GM21717 (cell line): ENCODE data around the gene EYA2.

ENCODE experiments used
- ATAC-seq: cut with Tn5 transposase; IDR thresholded peaks from one replicate; pipeline ENCODE4 v1.9.1; 2021; ENCODE audit warnings: mild to moderate bottlenecking, moderate library complexity; ENCODE audit not compliant: unreplicated experiment

EYA2 gene

DNA sequence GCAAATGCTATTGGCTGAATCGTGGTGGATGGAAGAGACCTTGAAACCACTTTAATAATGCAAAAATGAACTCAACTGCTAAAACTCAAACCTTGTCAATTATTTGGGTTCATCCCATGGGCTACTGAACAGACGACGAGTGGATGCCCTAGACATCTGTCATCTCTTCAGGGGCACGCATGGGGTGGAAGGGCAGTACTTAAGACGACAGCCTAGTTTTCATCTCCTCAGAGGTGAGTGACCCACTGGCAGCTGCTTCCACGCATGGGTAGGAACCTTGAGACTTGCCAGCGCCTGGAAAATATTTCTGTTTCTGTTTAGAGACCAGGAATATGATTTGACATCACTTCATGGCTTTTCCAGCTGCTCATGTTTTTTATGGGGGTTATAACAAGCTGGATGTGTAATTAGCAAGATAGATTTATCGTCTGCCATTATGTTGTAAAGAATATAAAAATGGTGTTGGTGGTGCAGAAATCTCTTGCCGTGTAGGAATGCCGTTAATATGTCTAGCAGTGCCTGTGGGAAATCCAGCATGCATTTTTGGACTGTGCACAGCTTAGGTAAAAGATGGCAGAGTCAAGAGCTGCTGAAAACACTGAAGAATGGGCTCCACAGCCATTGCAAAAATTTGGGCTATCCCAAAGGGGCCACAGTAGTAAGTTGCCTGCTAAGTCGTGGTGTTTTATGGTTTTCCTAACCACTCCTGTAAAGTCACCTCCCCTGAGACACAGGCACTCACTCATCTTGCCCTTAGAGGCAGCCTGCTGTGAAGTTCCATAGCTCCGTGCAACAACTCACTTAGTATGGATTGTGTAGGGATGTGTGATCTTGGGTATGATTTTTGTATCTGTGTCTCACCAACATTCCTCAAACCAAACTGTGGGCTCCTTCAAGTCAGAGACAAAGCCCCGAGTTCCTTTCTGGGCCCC is 203.3 kb downstream of the EYA2 start:
- ATAC-seq, result no peak

- no peak for ATAC-seq
These were observed 204.4 kb downstream of the EYA2 start for GRCh38 chr20:47099093-47099492.

DNA sequence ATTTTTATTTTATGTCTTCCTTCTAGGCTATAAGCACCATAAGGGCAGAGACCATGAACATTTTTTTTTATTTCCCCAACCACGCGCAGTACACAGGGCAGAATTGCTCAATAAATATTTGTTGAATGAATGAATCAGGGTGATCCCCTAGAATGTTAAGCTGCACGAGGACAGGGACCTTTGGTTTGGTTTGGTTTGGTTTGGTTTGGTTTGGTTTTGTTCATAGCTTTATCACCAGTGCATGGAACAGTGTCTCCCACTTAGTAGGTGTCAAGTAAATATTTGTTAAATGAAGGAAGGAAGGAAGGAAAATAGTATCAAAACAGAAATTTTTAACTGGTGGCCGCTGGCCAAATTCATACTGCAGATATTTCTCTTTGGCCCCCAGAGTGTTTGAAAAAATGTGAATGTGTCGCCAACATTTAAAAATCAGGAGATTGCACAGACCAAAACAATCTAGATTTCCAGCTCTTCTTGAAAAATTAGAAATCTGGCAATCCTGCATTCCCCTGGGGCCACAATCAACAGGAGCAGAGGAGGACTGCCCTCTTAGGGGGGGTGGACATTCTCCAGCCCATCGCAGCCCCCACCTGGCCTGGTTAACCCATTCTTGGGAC is 205.3 kb downstream of the EYA2 start:
- ATAC-seq, result no peak

GRCh38 chr20:47102629-47103028 is 208.0 kb downstream of the EYA2 start:
- no peak for ATAC-seq

DNA sequence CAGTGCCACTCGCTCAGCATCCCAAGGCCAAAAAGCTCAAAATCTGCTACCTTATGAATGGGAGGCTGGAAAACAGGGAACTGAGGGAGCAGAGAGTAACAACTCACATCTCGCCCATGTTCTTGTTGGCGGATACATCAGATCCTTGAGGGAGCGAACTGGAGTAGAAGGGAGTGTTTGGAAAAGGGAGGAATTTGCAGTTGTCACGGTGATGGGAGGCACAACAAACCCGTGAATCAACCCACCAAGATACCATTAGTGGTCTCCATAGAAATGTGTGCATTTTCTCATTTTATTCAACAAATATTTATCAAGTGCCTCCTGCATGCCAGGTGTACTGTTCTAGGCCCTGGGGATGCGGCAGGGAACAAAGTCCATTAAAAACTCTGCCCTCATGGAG is 212.1 kb downstream of the EYA2 start:
- ATAC-seq, result no peak

- no peak for ATAC-seq
These were observed 214.4 kb downstream of the EYA2 start for GRCh38 chr20:47108994-47109393.

DNA sequence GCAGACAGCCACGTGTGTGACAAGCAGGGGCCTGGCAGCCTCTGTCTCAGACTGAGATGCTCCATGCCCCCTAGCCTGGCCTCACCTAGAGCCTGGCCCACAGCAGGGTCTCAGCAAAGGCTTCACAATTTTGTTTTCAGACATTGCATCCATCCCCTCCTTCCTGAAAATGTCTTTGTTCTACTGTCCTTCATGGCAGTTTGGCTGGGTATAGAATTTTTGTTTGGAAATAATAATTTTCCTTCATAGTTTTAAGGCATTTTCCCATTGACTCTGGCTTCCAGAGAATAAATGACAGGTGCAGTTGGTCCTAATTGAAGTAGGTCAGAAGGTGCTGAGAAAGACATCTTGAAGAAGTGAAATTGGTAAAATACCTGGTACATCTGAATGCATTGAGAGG is 216.2 kb downstream of the EYA2 start:
- ATAC-seq, result no peak

- ATAC-seq, result no peak
These were observed 216.9 kb downstream of the EYA2 start for GRCh38 chr20:47111576-47111975.

DNA sequence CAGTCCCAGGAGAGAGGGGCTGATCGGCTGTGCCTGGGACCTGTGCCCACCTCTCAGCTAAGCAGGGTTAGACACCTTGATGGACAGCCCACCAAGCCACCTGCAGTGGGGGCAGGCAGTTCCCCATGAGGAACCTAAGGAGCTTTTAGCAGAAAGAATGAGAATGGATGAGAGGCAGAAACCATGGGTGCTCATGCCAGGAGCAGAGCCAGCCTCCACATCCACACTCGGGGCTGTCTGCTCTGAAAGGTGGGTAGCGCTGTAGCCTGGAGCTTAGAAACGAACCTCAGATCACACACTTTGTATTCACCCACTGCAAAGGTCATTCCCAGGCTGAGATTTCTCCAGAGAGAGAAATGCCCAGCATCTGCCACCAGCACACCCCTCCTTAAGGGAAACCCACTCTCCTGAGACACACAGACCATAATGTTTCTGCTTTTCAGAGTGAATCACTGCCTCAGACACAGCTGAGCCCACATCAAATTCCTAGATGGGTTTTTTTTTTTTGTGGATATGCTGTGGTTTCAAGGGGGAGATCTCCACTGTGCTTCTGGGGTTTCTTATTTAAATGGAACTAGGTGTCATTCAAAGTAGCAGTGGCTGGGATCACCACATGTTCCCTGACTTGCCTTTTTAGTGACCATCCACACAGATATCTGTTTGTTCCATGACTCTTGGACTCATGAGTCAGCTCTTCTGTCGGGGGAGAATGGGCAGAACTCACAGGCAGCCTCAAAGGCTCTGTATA is 218.9 kb downstream of the EYA2 start:
- ATAC-seq, result no peak

GRCh38 chr20:47115694-47116093 is 221.1 kb downstream of the EYA2 start:
- ATAC-seq, result no peak

DNA sequence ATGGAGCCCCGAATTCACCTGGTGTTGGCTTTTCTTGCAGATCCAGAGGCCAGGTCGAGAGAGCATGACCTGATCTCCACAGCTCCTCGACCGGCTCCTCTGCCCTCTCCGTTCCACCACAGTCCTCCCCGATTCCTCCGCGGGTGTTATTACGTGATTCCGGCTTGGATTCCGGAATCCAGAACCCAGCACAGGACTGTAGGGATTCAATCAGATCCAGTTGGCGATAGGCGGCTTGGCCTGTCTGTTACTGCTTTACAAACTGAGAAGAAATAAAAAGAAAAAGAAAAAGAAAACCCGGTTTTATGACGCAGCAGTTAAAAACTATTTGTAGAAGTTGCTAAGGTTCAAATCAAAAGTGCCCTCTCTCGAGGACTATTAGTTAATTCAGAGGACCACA is 222.7 kb downstream of the EYA2 start:
- ATAC-seq, result no peak

GRCh38 chr20:47117773-47118172 is 223.1 kb downstream of the EYA2 start:
- ATAC-seq, result no peak

DNA sequence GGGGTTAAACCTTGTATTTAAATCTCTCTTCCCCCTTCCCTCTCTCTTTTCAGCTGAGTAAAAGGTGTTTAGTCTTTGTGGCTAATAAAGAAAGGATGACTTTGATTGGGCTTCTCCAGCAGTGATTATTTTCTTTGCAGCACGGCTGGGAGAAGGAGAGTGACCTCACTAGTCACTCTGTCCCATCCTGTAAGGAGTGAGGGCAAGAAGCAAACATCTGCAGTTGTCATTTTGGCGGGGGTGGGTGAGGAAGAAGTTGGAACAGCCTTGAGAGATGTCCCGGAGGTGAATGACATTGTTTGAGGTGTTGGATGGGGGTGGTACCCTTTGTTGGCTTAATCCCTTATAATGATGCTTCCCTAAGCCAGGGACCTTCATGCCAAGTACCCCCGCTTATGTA is 223.6 kb downstream of the EYA2 start:
- no peak for ATAC-seq

DNA sequence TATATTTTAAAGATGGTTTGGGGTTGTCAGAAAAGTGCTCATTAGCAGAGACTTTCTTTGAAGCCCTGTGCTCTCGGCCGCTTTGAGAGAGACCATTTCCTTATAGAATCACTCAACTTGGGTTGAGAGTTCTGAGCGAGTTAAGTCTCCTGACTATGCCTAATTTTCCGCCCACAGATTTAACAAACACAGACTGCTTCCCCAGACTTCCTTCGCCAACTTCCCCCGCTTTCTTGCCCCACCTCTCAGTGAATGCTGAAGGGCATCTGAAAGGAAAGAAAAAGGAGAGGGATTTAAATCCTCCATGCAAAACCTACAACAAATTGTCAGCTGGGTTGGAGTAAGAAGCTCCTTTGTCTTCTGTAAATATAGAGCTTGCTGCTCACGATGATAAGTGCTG is 224.0 kb downstream of the EYA2 start:
- ATAC-seq, result no peak

- no peak for ATAC-seq
These were observed 225.8 kb downstream of the EYA2 start for GRCh38 chr20:47120346-47120936.

GRCh38 chr20:47122560-47122959 is 227.9 kb downstream of the EYA2 start:
- ATAC-seq, result no peak

DNA sequence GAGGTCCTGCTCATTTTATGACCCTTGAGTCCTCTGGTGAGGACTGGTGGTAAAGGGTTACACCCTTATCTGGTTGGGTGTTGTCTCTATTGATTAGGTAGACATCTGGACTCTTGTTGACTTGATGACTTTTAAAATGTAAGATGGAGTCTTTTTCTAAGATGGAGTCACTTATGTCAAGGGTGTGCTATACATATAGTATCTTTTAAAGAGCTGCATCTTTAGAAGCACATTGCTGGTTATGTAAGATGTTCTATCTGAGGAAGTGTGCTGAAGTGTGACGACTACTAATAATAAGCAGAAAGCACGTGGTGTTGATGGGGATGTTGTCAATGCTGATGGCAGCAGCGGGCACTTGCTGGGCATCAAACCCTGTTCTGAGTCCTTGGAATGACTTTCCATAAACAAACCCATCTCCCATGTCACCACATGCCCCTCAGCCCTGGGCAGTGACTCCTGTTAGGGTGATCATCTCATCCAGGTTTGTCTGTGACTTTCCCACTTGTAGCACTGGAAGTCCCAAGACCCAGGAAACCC is 229.6 kb downstream of the EYA2 start:
- no peak for ATAC-seq

DNA sequence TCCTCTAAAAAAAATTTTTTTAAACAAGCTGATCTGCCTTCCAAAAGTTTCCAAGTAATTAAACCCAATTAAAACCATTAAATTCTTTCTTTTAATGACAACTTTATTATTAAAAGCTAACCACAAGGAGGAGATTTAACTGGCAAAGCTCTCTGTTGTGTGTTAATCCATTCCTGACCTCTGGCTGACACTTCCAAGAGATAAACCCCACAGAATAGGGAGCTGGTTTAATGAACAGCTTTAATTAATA is 230.8 kb downstream of the EYA2 start:
- ATAC-seq, result no peak

GRCh38 chr20:47125758-47126591 is 231.3 kb downstream of the EYA2 start:
- no peak for ATAC-seq

- ATAC-seq, result no peak
These were observed 232.1 kb downstream of the EYA2 start for GRCh38 chr20:47126709-47127108.
